Endothelial cell of umbilical vein (primary cell): Measurements from ENCODE around the gene DPP10. TPM values are rescaled to one million over a fixed set of nuclear protein-coding genes. Genes with fewer than 3 reads are reported as not detected.

ENCODE experiments used
- BruUV-seq: library from RNA; stranded (reverse); fragments of 400-500 nt; replicated peaks from 2 replicates; lab custom pipeline; 2021; lab: Mats Ljungman, UMichigan
- CTCF ChIA-PET: fragments of 300-600, 350-600 bp; sonication (Branson Sonifier 250); formaldehyde crosslinking; loops from one replicate; lab custom pipeline; 2021; ENCODE audit warnings: antibody characterized with exemption, inconsistent platforms; lab: Charles Lee
- POLR2A ChIA-PET: fragments of 300-600, 350-600 bp; sonication (Branson Sonifier 250); formaldehyde crosslinking; loops from one replicate; lab custom pipeline; 2021; ENCODE audit warnings: antibody characterized with exemption, inconsistent platforms; lab: Charles Lee
- DNase-seq: peaks from one replicate; pipeline ENCODE4 v3.0.0-alpha.2; 2011; ENCODE audit warnings: low read depth, low spot score
- FAIRE-seq: peaks from 2 replicates; lab custom pipeline; 2011; peaks lifted over from hg19 to GRCh38; lab: Jason Lieb, UNC
- H2AFZ ChIP-seq: 2 replicates; pipeline ENCODE4 v1.6.0; 2012; ENCODE audit warnings: low read depth, low read length, control low read depth, inconsistent platforms
- H3K27ac ChIP-seq: 2 replicates; pipeline ENCODE4 v1.5.1; 2011; ENCODE audit warnings: low read depth, mild to moderate bottlenecking, control low read depth, low read length, moderate library complexity; ENCODE audit not compliant: insufficient read depth
- H3K27me3 ChIP-seq, 2 experiments: 2 replicates each; pipeline versions ENCODE4 v1.6.0 to v1.6.1; 2011; ENCODE audit warnings: low read length in 2 of 2, mixed read lengths in 1 of 2; ENCODE audit not compliant: control insufficient read depth in 2 of 2, insufficient read depth in 2 of 2
- H3K36me3 ChIP-seq, 2 experiments: 2 replicates in 1 of 2; 3 replicates in 1 of 2; pipeline ENCODE4 v1.5.1; 2011; ENCODE audit warnings: low read length in 2 of 2, mild to moderate bottlenecking in 1 of 2, moderate library complexity in 1 of 2; ENCODE audit not compliant: control insufficient read depth in 2 of 2, insufficient read depth in 2 of 2; ENCODE audit errors: extremely low read depth in 1 of 2
- H3K4me1 ChIP-seq: 3 replicates; pipeline ENCODE4 v1.5.1; 2011; ENCODE audit warnings: mild to moderate bottlenecking, low read length; ENCODE audit not compliant: control insufficient read depth, insufficient read depth; ENCODE audit errors: extremely low read depth
- H3K4me2 ChIP-seq: 2 replicates; pipeline ENCODE4 v1.6.1; 2011; ENCODE audit warnings: low read length, control low read depth, mixed read lengths; ENCODE audit not compliant: insufficient read depth
- H3K4me3 ChIP-seq, 3 experiments: fragments of 200-600 bp in 1 of 3; sonication (generic), shearing (Covaris generic) in 1 of 3; replicated peaks in 1 of 3; 2 replicates each; pipeline ENCODE4 v1.5.1; 2011 to 2016; ENCODE audit warnings: control low read depth in 3 of 3, low read length in 3 of 3, mild to moderate bottlenecking in 2 of 3, inconsistent platforms in 1 of 3, low read depth in 1 of 3, moderate library complexity in 1 of 3; ENCODE audit not compliant: insufficient read depth in 1 of 3
- H3K79me2 ChIP-seq: 2 replicates; pipeline ENCODE4 v1.6.0; 2012; ENCODE audit warnings: low read length, inconsistent platforms; ENCODE audit not compliant: control insufficient read depth, insufficient read depth
- H3K9ac ChIP-seq: replicated peaks from 2 replicates; pipeline ENCODE3; 2011; ENCODE audit warnings: low read length, control low read depth; ENCODE audit not compliant: insufficient read depth; ENCODE audit errors: extremely low read depth
- H3K9me1 ChIP-seq: replicated peaks from 3 replicates; pipeline ENCODE4 v1.6.0; 2011; ENCODE audit warnings: mild to moderate bottlenecking, low read length; ENCODE audit not compliant: control insufficient read depth, insufficient read depth; ENCODE audit errors: extremely low read depth
- H3K9me3 ChIP-seq: replicated peaks from 2 replicates; pipeline ENCODE4 v1.5.1; 2012; ENCODE audit warnings: low read length, inconsistent platforms; ENCODE audit not compliant: control insufficient read depth, insufficient read depth
- H4K20me1 ChIP-seq: replicated peaks from 2 replicates; pipeline ENCODE3; 2011; ENCODE audit warnings: mild to moderate bottlenecking, low read length; ENCODE audit not compliant: control insufficient read depth, insufficient read depth; ENCODE audit errors: extremely low read depth
- EZH2 ChIP-seq: IDR thresholded peaks from 2 replicates; pipeline ENCODE4 v1.6.1; 2012; ENCODE audit warnings: borderline replicate concordance, low read depth, mild to moderate bottlenecking, moderate library complexity, low read length, inconsistent platforms; ENCODE audit not compliant: severe bottlenecking
- FOS ChIP-seq: IDR thresholded peaks from 2 replicates; pipeline ENCODE4 v1.6.1; 2011; ENCODE audit warnings: mild to moderate bottlenecking, low read length, moderate library complexity, borderline replicate concordance; ENCODE audit not compliant: insufficient read depth
- GATA2 ChIP-seq: IDR thresholded peaks from 2 replicates; pipeline ENCODE4 v1.7.0; 2011; ENCODE audit warnings: low read depth, mild to moderate bottlenecking, moderate library complexity, mixed read lengths, low read length; ENCODE audit not compliant: insufficient read length, insufficient read depth
- JUN ChIP-seq: IDR thresholded peaks from 2 replicates; pipeline ENCODE4 v1.6.1; 2011; ENCODE audit warnings: borderline replicate concordance, low read depth; ENCODE audit not compliant: insufficient read length, insufficient read depth
- MAX ChIP-seq: IDR thresholded peaks from 2 replicates; pipeline ENCODE4 v1.6.1; 2011; ENCODE audit not compliant: insufficient read depth, insufficient read length
- MYC ChIP-seq: IDR thresholded peaks from one replicate; pipeline ENCODE4 v1.6.1; 2011; ENCODE audit warnings: mild to moderate bottlenecking, low read depth, low read length
- POLR2AphosphoS5 ChIP-seq: IDR thresholded peaks from 2 replicates; pipeline ENCODE4 v1.6.1; 2012; ENCODE audit warnings: low read depth, mild to moderate bottlenecking, control low read depth, low read length, moderate library complexity; ENCODE audit not compliant: insufficient read depth
- dilution Hi-C: fragments of 300-500 bp; cut with MboI; formaldehyde crosslinking; loops from one replicate; pipeline ENCODE4 v1.15.0; 2019; ENCODE audit warnings: low sequenced_read_pairs; ENCODE audit not compliant: extremely low pct_ligation_motif_present
- intact Hi-C: fragments of 100-400 bp; cut with micrococcal nuclease; formaldehyde crosslinking; loops from one replicate; pipeline ENCODE4 v1.10.0; 2022
- polyA plus RNA-seq, 4 experiments: library from polyadenylated mRNA; depleted of rRNA in 3 of 4; stranded (reverse) in 3 of 4; unstranded in 1 of 4; fragments of >200 nt; gene quantifications; 2 replicates each; pipeline versions ENCODE4 v1.2.1 to v1.2.3, GENCODE V29; 2011 to 2012; ENCODE audit warnings: missing spikeins in 1 of 4
- total RNA-seq: library from RNA; stranded (reverse); gene quantifications from 2 replicates; pipeline ENCODE4 v1.2.3, GENCODE V29; 2021

The DPP10 gene
- total and polyA plus RNA-seq, 2 donors (not counting 3 experiments of a cell fraction or from before 2014, with no cell fraction given): not detected

- H3K4me1 ChIP-seq: no peaks in the 10 kb centered on the region
- H3K4me3 ChIP-seq: no peak overlapping the region
- H3K9ac ChIP-seq: no peak overlapping the region
- intact Hi-C loops: no loop called here
- TF ChIP-seq JUN (no peak), EZH2 (no peak), FOS (no peak), MAX (no peak)
- H3K9me3 ChIP-seq: peaks cover 3% of the 10 kb centered on the region
- H3K4me2 ChIP-seq: no peak overlapping the region
- H3K27me3 ChIP-seq: no peaks in the 10 kb centered on the region
- H3K9me1 ChIP-seq: no peaks in the 10 kb centered on the region
- no TSS peak for BruUV-seq
- no peaks in the 10 kb centered on the region for H4K20me1 ChIP-seq
- POLR2A ChIA-PET: no interaction called here
- no peak overlapping the region for H3K27ac ChIP-seq
- H2AFZ ChIP-seq: no peak overlapping the region
- FAIRE-seq: no peak
- DNase-seq: no peak
- CTCF ChIA-PET: no interaction called here
- H3K79me2 ChIP-seq: no peaks in the 10 kb centered on the region
- dilution Hi-C loops: no loop called here
- no peaks in the 10 kb centered on the region for H3K36me3 ChIP-seq
Observed at GRCh38 chr2:114862243-114862642, 419.8 kb downstream of the DPP10 start.

GRCh38 chr2:114864901-114865300 lies 422.5 kb downstream of the DPP10 start:
- FAIRE-seq (no peak), DNase-seq (no peak)
- Histone ChIP-seq H3K4me3 (no peak overlapping the region), H2AFZ (no peak overlapping the region), H3K27me3 (no peaks in the 10 kb centered on the region), H3K4me2 (no peak overlapping the region), H3K27ac (no peak overlapping the region), H3K4me1 (no peaks in the 10 kb centered on the region), H3K9me3 (peaks cover 5% of the 10 kb centered on the region), H3K9ac (no peak overlapping the region), H3K79me2 (no peaks in the 10 kb centered on the region), H4K20me1 (no peaks in the 10 kb centered on the region), H3K36me3 (no peaks in the 10 kb centered on the region), H3K9me1 (no peaks in the 10 kb centered on the region)
- no TSS peak for BruUV-seq
- POLR2A ChIA-PET: no interaction called here
- no peak for TF ChIP-seq MYC
- no peak for TF ChIP-seq POLR2AphosphoS5
- TF ChIP-seq EZH2: no peak
- TF ChIP-seq GATA2: no peak
- intact Hi-C loops: no loop called here
- CTCF ChIA-PET: no interaction called here
- dilution Hi-C loops: no loop called here
